Fibroblast of lung (primary cell): ENCODE measurements around the gene HIF1AN.

Experiments
- CTCF ChIP-seq, 2 donors: IDR thresholded peaks in 1 of 2; conservative IDR thresholded peaks in 1 of 2; 1 replicate in 1 of 2; 2 replicates in 1 of 2; pipeline ENCODE4 v1.5.1; 2011 to 2012; ENCODE audit warnings: low read length in 2 of 2, control low read depth in 1 of 2, inconsistent platforms in 1 of 2, low read depth in 1 of 2, mild to moderate bottlenecking in 1 of 2
- EZH2 ChIP-seq: IDR thresholded peaks from 2 replicates; pipeline ENCODE4 v1.5.1; 2012; ENCODE audit warnings: low read length, control low read depth, mild to moderate bottlenecking; ENCODE audit errors: missing control alignments

GRCh38 chr10:100515612-100516011 lies 20.1 kb upstream of the HIF1AN start:
- no peak for TF ChIP-seq EZH2
- TF ChIP-seq CTCF (conservative IDR thresholded peaks at IDR 0.05 in 1 of 2, IDR thresholded peaks at IDR 0.05 in 1 of 2; ENCODE audit: low read depth in 1 of 2, low read length in 2 of 2) = no peak
